Neural progenitor cell (in vitro differentiated cells): ENCODE measurements around the gene FOSB. TPM values are rescaled to one million over a fixed set of nuclear protein-coding genes. Genes with fewer than 3 reads are reported as not detected.

ENCODE experiments used
- DNase-seq: peaks from one replicate; pipeline ENCODE4 v3.0.0-alpha.2; 2016; ENCODE audit warnings: low spot score
- H2AFZ ChIP-seq: fragments of 200-600 bp; sonication (generic); replicated peaks from 2 replicates; pipeline ENCODE4 v1.6.1; 2016; ENCODE audit warnings: antibody characterized with exemption
- H3F3A ChIP-seq: fragments of 200-600 bp; sonication (generic); 2 replicates; pipeline ENCODE4 v1.6.1; 2016; ENCODE audit warnings: antibody characterized with exemption, low read depth
- H3K27ac ChIP-seq: fragments of 200-600 bp; sonication (generic); 2 replicates; pipeline ENCODE4 v1.5.1; 2016; ENCODE audit warnings: mild to moderate bottlenecking
- H3K27me3 ChIP-seq: fragments of 200-600 bp; sonication (generic); 2 replicates; pipeline ENCODE4 v1.6.1; 2016; ENCODE audit warnings: mild to moderate bottlenecking, moderate library complexity
- H3K36me3 ChIP-seq: fragments of 200-600 bp; sonication (generic); 2 replicates; pipeline ENCODE4 v1.5.1; 2016
- H3K4me1 ChIP-seq: fragments of 200-600 bp; sonication (generic); 2 replicates; pipeline ENCODE4 v1.6.1; 2016; ENCODE audit warnings: mixed run types
- H3K4me2 ChIP-seq: fragments of 200-600 bp; sonication (generic); 2 replicates; pipeline ENCODE4 v1.6.1; 2016
- H3K4me3 ChIP-seq: fragments of 200-600 bp; sonication (generic); 2 replicates; pipeline ENCODE4 v1.5.1; 2016
- H3K79me2 ChIP-seq: fragments of 200-600 bp; sonication (generic); 2 replicates; pipeline ENCODE4 v1.6.1; 2016; ENCODE audit warnings: low read depth
- H3K9ac ChIP-seq: fragments of 200-600 bp; sonication (generic); 2 replicates; pipeline ENCODE4 v1.6.1; 2016
- H3K9me3 ChIP-seq: fragments of 200-600 bp; sonication (generic); 2 replicates; pipeline ENCODE4 v1.5.1; 2016; ENCODE audit warnings: low read depth
- H4K20me1 ChIP-seq: fragments of 200-600 bp; sonication (generic); 2 replicates; pipeline ENCODE4 v1.6.1; 2016; ENCODE audit warnings: low read depth
- H3K27ac Mint-ChIP-seq: 3 replicates; pipeline ENCODE4 v1.8.0; 2021; ENCODE audit warnings: mixed read lengths
- H3K27me3 Mint-ChIP-seq: 2 replicates; pipeline ENCODE4 v1.8.0; 2022; ENCODE audit warnings: low read depth, mild to moderate bottlenecking, inconsistent platforms, moderate library complexity, mixed read lengths; ENCODE audit not compliant: insufficient read depth
- H3K36me3 Mint-ChIP-seq: 3 replicates; pipeline ENCODE4 v1.8.0; 2021; ENCODE audit warnings: mixed read lengths
- H3K4me1 Mint-ChIP-seq: 3 replicates; pipeline ENCODE4 v1.8.0; 2021; ENCODE audit warnings: mixed read lengths
- H3K4me3 Mint-ChIP-seq: 3 replicates; pipeline ENCODE4 v1.8.0; 2021; ENCODE audit warnings: mild to moderate bottlenecking, moderate library complexity, mixed read lengths
- H3K9me3 Mint-ChIP-seq: 3 replicates; pipeline ENCODE4 v1.8.0; 2020; ENCODE audit warnings: mixed read lengths
- EZH2 ChIP-seq: fragments of 200-600 bp; sonication (generic); IDR thresholded peaks from 2 replicates; pipeline ENCODE4 v1.6.1; 2017; ENCODE audit warnings: antibody characterized with exemption, mild to moderate bottlenecking, moderate library complexity
- EZH2phosphoT487 ChIP-seq: fragments of 200-600 bp; sonication (generic); IDR thresholded peaks from 2 replicates; pipeline ENCODE4 v1.6.1; 2017; ENCODE audit warnings: antibody characterized with exemption
- total RNA-seq: library from RNA; depleted of rRNA; stranded (reverse); fragments of >200 nt; gene quantifications from 2 replicates; pipeline ENCODE4 v1.2.3, GENCODE V29; 2015; ENCODE audit warnings: low replicate concordance
- TF ChIP-seq, protein P1 (sequence below): fragments of 200-600 bp; sonication (generic); IDR thresholded peaks from 2 replicates; pipeline ENCODE4 v1.5.1; 2017; ENCODE audit warnings: antibody characterized with exemption, mild to moderate bottlenecking

The FOSB gene
- total RNA-seq, 1 donor from 2014 or later = 2.3 TPM

DNA sequence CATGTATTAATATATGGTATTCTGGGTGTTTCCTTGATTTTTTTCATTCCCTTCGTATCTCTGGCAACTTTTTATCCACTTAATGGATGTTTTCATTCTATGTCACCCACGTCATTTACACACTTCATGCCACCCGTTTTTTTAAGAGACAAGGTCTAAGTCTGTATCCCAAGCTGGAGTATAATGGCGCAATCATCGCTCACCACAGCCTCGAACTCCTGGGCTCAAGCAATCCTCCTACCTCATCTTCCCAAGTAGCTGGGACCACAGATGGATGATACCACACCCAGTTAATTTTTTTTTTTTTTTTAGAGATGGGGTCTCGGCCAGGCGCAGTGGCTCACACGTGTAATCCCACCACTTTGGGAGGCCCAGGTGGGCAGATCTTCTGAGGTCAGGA is 36.1 kb downstream of the FOSB start:
- Histone ChIP-seq H3K36me3 (no peaks in the 10 kb centered on the region), H3K4me2 (no peak overlapping the region), H3K9ac (no peak overlapping the region), H3F3A (peaks cover 50% of the 10 kb centered on the region), H3K27ac (no peak overlapping the region), H3K27me3 (peaks cover 20% of the 10 kb centered on the region), H2AFZ (no peak overlapping the region), H3K9me3 (no peaks in the 10 kb centered on the region), H4K20me1 (peaks cover 12% of the 10 kb centered on the region), H3K4me3 (no peak overlapping the region), H3K4me1 (peaks cover 3% of the 10 kb centered on the region), H3K79me2 (peaks cover 18% of the 10 kb centered on the region)
- no peak overlapping the region for H3K4me3 Mint-ChIP-seq
- no peak for DNase-seq
- no peaks in the 10 kb centered on the region for H3K9me3 Mint-ChIP-seq
- peaks cover 16% of the 10 kb centered on the region for H3K27me3 Mint-ChIP-seq
- TF ChIP-seq, protein P1, sequence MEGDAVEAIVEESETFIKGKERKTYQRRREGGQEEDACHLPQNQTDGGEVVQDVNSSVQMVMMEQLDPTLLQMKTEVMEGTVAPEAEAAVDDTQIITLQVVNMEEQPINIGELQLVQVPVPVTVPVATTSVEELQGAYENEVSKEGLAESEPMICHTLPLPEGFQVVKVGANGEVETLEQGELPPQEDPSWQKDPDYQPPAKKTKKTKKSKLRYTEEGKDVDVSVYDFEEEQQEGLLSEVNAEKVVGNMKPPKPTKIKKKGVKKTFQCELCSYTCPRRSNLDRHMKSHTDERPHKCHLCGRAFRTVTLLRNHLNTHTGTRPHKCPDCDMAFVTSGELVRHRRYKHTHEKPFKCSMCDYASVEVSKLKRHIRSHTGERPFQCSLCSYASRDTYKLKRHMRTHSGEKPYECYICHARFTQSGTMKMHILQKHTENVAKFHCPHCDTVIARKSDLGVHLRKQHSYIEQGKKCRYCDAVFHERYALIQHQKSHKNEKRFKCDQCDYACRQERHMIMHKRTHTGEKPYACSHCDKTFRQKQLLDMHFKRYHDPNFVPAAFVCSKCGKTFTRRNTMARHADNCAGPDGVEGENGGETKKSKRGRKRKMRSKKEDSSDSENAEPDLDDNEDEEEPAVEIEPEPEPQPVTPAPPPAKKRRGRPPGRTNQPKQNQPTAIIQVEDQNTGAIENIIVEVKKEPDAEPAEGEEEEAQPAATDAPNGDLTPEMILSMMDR = no peak
- TF ChIP-seq EZH2phosphoT487 = no peak
- TF ChIP-seq EZH2 = no peak
- H3K27ac Mint-ChIP-seq = no peak overlapping the region
- H3K36me3 Mint-ChIP-seq = no peaks in the 10 kb centered on the region
- peaks cover 17% of the 10 kb centered on the region for H3K4me1 Mint-ChIP-seq

- no peak for DNase-seq
- no peaks in the 10 kb centered on the region for H3K36me3 Mint-ChIP-seq
- peaks cover 5% of the 10 kb centered on the region for H3K27me3 ChIP-seq
- no peak overlapping the region for H3K9ac ChIP-seq
- H3K9me3 ChIP-seq = no peaks in the 10 kb centered on the region
- peaks cover 5% of the 10 kb centered on the region for H3K27me3 Mint-ChIP-seq
- no peak overlapping the region for H3K27ac Mint-ChIP-seq
- no peaks in the 10 kb centered on the region for H3K9me3 Mint-ChIP-seq
- no peak overlapping the region for H3K4me3 ChIP-seq
- no peak overlapping the region for H3K27ac ChIP-seq
- TF ChIP-seq EZH2phosphoT487 (no peak), EZH2 (no peak)
- TF ChIP-seq, protein P1 = no peak
- H2AFZ ChIP-seq = no peak overlapping the region
- H3K4me2 ChIP-seq = no peak overlapping the region
- no peaks in the 10 kb centered on the region for H3K36me3 ChIP-seq
- peaks cover 19% of the 10 kb centered on the region for H3K4me1 Mint-ChIP-seq
- H3K4me3 Mint-ChIP-seq = peak overlapping the region; percentile 81
- peaks cover 51% of the 10 kb centered on the region for H3F3A ChIP-seq
- H3K79me2 ChIP-seq = peaks cover 32% of the 10 kb centered on the region
- H4K20me1 ChIP-seq = peaks cover 26% of the 10 kb centered on the region
- H3K4me1 ChIP-seq = no peaks in the 10 kb centered on the region
These were observed 37.6 kb downstream of the FOSB start for GRCh38 chr19:45505151-45505995.

DNA sequence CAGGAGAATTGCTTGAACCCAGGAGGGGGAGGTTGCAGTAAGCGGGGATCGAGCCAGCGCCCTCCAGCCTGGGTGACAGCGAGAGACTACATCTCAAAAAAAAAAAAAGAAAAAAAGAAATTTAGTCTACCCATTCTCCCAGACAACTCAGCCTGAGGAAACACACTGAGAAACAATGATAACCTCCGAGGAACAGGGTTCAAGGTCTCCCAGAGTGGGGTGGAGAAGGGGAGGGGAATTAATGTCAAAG is 38.1 kb downstream of the FOSB start:
- H3K4me3 ChIP-seq = peak overlapping the region; percentile 99
- Mint-ChIP-seq H3K36me3 (no peaks in the 10 kb centered on the region), H3K27me3 (peaks cover 2% of the 10 kb centered on the region), H3K9me3 (no peaks in the 10 kb centered on the region), H3K4me3 (peak overlapping the region; percentile 81), H3K4me1 (peaks cover 19% of the 10 kb centered on the region), H3K27ac (no peak overlapping the region)
- peaks cover 38% of the 10 kb centered on the region for H3K79me2 ChIP-seq
- H4K20me1 ChIP-seq = peaks cover 31% of the 10 kb centered on the region
- no peaks in the 10 kb centered on the region for H3K4me1 ChIP-seq
- peaks cover 52% of the 10 kb centered on the region for H3F3A ChIP-seq
- peak overlapping the region; percentile 99 for H3K4me2 ChIP-seq
- no peaks in the 10 kb centered on the region for H3K9me3 ChIP-seq
- H3K27ac ChIP-seq = no peak overlapping the region
- H2AFZ ChIP-seq = no peak overlapping the region
- TF ChIP-seq, protein P1 = no peak
- TF ChIP-seq EZH2phosphoT487 (no peak), EZH2 (no peak)
- no peaks in the 10 kb centered on the region for H3K36me3 ChIP-seq
- H3K27me3 ChIP-seq = peaks cover 3% of the 10 kb centered on the region
- no peak for DNase-seq
- H3K9ac ChIP-seq = no peak overlapping the region
